Measurements from ENCODE around the gene NEU3.
"Not testable (repeated sequence)": the region's sequence is repeated elsewhere in the genome, so short reads cannot be mapped to it uniquely, and the experiment has no call there.

NEU3 gene

GRCh38 chr11:74988541-74989259 is at the start of gene NEU3:
Gene NEU3, plus strand, starts transcription at chr11:74988933. Its CDS starts 128 bp downstream, at chr11:74989061.
- DNase-seq (ENCODE audit: low spot score) = peak; percentile 93

GRCh38 chr11:74941492-74941891 is 47.2 kb upstream of the NEU3 start:
- no peak for DNase-seq (ENCODE audit: low spot score)
- no peak for FAIRE-seq

More at GRCh38 chr11:74988541-74989259, at the start of gene NEU3:
- FAIRE-seq = no peak

- FAIRE-seq (no peak), DNase-seq (ENCODE audit: low spot score) (no peak)
These were observed 46.5 kb upstream of the NEU3 start for GRCh38 chr11:74942073-74942759.

- FAIRE-seq = no peak
- DNase-seq (ENCODE audit: low spot score) = no peak
These were observed 40.2 kb upstream of the NEU3 start for GRCh38 chr11:74948546-74948897.

- peak; percentile 98 for DNase-seq (ENCODE audit: low spot score)
- peak; percentile 98 for FAIRE-seq
These were observed 39.6 kb upstream of the NEU3 start, which contains the start of the genes SPCS2 and XRRA1 for GRCh38 chr11:74948898-74949752. Gene SPCS2, plus strand, starts transcription at chr11:74949266. Its CDS starts 20 bp downstream, at chr11:74949286. Gene XRRA1, minus strand, starts transcription at chr11:74949091. Its CDS starts 8,213 bp downstream, at chr11:74940878.

- no peak for FAIRE-seq
- DNase-seq (ENCODE audit: low spot score) = peak; percentile 17
These were observed 39.0 kb upstream of the NEU3 start for GRCh38 chr11:74949753-74950137.

GRCh38 chr11:74950374-74950969 is 38.3 kb upstream of the NEU3 start:
- FAIRE-seq (no peak), DNase-seq (ENCODE audit: low spot score) (no peak)

- FAIRE-seq (no peak), DNase-seq (ENCODE audit: low spot score) (no peak)
These were observed 37.5 kb upstream of the NEU3 start for GRCh38 chr11:74951226-74951625.

- FAIRE-seq (no peak), DNase-seq (ENCODE audit: low spot score) (no peak)
These were observed 36.0 kb upstream of the NEU3 start for GRCh38 chr11:74952752-74953151.

- DNase-seq (ENCODE audit: low spot score) = no peak
- FAIRE-seq = no peak
These were observed 35.3 kb upstream of the NEU3 start for GRCh38 chr11:74953451-74953850.

GRCh38 chr11:74954199-74954598 is 34.5 kb upstream of the NEU3 start:
- no peak for FAIRE-seq

GRCh38 chr11:74956397-74957015 is 32.2 kb upstream of the NEU3 start:
- no peak for FAIRE-seq

More at GRCh38 chr11:74954199-74954598, 34.5 kb upstream of the NEU3 start:
- no peak for DNase-seq (ENCODE audit: low spot score)

GRCh38 chr11:74957937-74958629 is 30.6 kb upstream of the NEU3 start:
- DNase-seq (ENCODE audit: low spot score) (no peak), FAIRE-seq (no peak)

More at GRCh38 chr11:74956397-74957015, 32.2 kb upstream of the NEU3 start:
- no peak for DNase-seq (ENCODE audit: low spot score)

GRCh38 chr11:74960128-74960527 is 28.6 kb upstream of the NEU3 start:
- not testable (repeated sequence) for FAIRE-seq; DNase-seq (ENCODE audit: low spot score)

GRCh38 chr11:74966651-74967050 is 22.1 kb upstream of the NEU3 start:
- FAIRE-seq (no peak), DNase-seq (ENCODE audit: low spot score) (no peak)

- FAIRE-seq = no peak
These were observed 17.8 kb upstream of the NEU3 start for GRCh38 chr11:74970852-74971395.

GRCh38 chr11:74971424-74971823 is 17.3 kb upstream of the NEU3 start:
- FAIRE-seq = no peak
- no peak for DNase-seq (ENCODE audit: low spot score)

More at GRCh38 chr11:74970852-74971395, 17.8 kb upstream of the NEU3 start:
- no peak for DNase-seq (ENCODE audit: low spot score)

- DNase-seq (ENCODE audit: low spot score) (no peak), FAIRE-seq (no peak)
These were observed 10.7 kb upstream of the NEU3 start for GRCh38 chr11:74978041-74978440.

- no peak for DNase-seq (ENCODE audit: low spot score)
- FAIRE-seq = no peak
These were observed 8.1 kb upstream of the NEU3 start for GRCh38 chr11:74980634-74981033.

- FAIRE-seq = no peak
These were observed 6.8 kb upstream of the NEU3 start for GRCh38 chr11:74981888-74982287.

More at GRCh38 chr11:74981888-74982287, 6.8 kb upstream of the NEU3 start:
- DNase-seq (ENCODE audit: low spot score) = no peak
